Measurements from ENCODE around the gene DNMT3L. TPM values are rescaled to one million over a fixed set of nuclear protein-coding genes. Genes with fewer than 3 reads are reported as not detected.
"Not testable (repeated sequence)": the region's sequence is repeated elsewhere in the genome, so short reads cannot be mapped to it uniquely, and the experiment has no call there.

DNMT3L gene
- total RNA-seq, 1 donor from 2014 or later: not detected

DNA sequence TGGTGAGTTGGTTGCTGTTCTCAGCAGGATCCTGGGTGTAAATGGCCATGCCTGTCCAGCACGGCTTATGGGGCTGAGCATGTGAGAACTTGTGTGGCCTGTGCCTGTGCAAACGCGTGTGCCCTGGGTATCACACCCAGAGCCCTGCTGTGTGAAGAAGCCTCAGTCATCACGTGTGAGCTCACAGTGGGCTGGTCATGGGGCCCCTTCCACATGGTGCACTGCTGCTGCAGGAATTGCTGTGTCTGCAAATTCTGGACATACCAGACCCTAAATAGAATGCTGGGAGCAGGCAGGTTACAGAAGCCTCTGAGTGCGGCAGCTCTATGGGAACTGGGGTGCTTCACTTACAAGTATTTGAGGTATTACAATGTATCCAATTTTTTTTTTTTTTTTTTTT, 38.4 kb downstream of the DNMT3L start:
- H3K79me2 ChIP-seq (ENCODE audit: insufficient read depth, low read length); H3K9me3 Mint-ChIP-seq (ENCODE audit: unreplicated experiment); H3K27ac ChIP-seq (ENCODE audit: low read depth, low read length); H2AFZ ChIP-seq (ENCODE audit: low read depth, low read length); H3K4me1 ChIP-seq (ENCODE audit: insufficient read depth, low read length); H3K27ac Mint-ChIP-seq (ENCODE audit: unreplicated experiment); H3K4me2 ChIP-seq (ENCODE audit: low read length); H3K9me3 ChIP-seq (ENCODE audit: insufficient read depth, low read depth, low read length); H3K36me3 Mint-ChIP-seq (ENCODE audit: low read depth, unreplicated experiment); FAIRE-seq; H4K20me1 ChIP-seq (ENCODE audit: insufficient read depth, low read length); H3K4me3 ChIP-seq (ENCODE audit: insufficient read depth, low read depth, low read length); H3K4me3 Mint-ChIP-seq (ENCODE audit: unreplicated experiment); H3K4me1 Mint-ChIP-seq (ENCODE audit: low read depth, unreplicated experiment); DNase-seq (ENCODE audit: low read depth); H3K9ac ChIP-seq (ENCODE audit: low read length); H3K27me3 ChIP-seq (ENCODE audit: insufficient read depth, low read length); H3K27me3 Mint-ChIP-seq (ENCODE audit: low read depth, unreplicated experiment); H3K36me3 ChIP-seq (ENCODE audit: insufficient read depth, low read length): not testable (repeated sequence)

GRCh38 chr21:44220674-44221073, 41.0 kb downstream of the DNMT3L start:
- not testable (repeated sequence) for H4K20me1 ChIP-seq (ENCODE audit: insufficient read depth, low read length); H2AFZ ChIP-seq (ENCODE audit: low read depth, low read length); H3K36me3 Mint-ChIP-seq (ENCODE audit: low read depth, unreplicated experiment); H3K9me3 ChIP-seq (ENCODE audit: insufficient read depth, low read depth, low read length); H3K27me3 Mint-ChIP-seq (ENCODE audit: low read depth, unreplicated experiment); H3K4me3 Mint-ChIP-seq (ENCODE audit: unreplicated experiment); H3K9ac ChIP-seq (ENCODE audit: low read length); H3K4me1 Mint-ChIP-seq (ENCODE audit: low read depth, unreplicated experiment); H3K4me2 ChIP-seq (ENCODE audit: low read length); H3K27ac ChIP-seq (ENCODE audit: low read depth, low read length); DNase-seq (ENCODE audit: low read depth); H3K9me3 Mint-ChIP-seq (ENCODE audit: unreplicated experiment); H3K4me1 ChIP-seq (ENCODE audit: insufficient read depth, low read length); H3K27me3 ChIP-seq (ENCODE audit: insufficient read depth, low read length); H3K36me3 ChIP-seq (ENCODE audit: insufficient read depth, low read length); H3K4me3 ChIP-seq (ENCODE audit: insufficient read depth, low read depth, low read length); H3K79me2 ChIP-seq (ENCODE audit: insufficient read depth, low read length); FAIRE-seq; H3K27ac Mint-ChIP-seq (ENCODE audit: unreplicated experiment)

DNA sequence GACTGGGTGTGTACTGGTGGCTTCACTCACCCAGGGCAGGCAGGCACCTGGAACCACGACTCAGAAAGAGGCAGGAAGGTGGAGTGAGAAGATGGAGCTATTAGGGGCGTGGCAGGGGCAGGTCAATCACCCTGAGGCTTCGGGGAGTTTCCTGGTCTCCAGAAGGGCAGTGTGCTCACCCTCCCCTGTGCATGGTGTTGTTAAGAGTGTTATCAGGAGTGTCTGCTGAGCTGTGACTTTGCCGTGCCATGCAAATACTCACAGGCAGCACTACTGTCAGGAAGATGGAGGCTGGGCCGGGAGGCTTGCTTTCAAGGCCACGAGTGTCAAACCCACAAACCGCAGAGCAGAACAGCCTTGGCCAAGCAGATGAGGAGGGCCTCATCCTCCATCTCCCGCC, 43.2 kb downstream of the DNMT3L start:
- not testable (repeated sequence) for H3K27me3 ChIP-seq (ENCODE audit: insufficient read depth, low read length); H3K79me2 ChIP-seq (ENCODE audit: insufficient read depth, low read length); H3K9ac ChIP-seq (ENCODE audit: low read length); H3K9me3 ChIP-seq (ENCODE audit: insufficient read depth, low read depth, low read length); H3K4me1 ChIP-seq (ENCODE audit: insufficient read depth, low read length); H3K9me3 Mint-ChIP-seq (ENCODE audit: unreplicated experiment); H3K36me3 Mint-ChIP-seq (ENCODE audit: low read depth, unreplicated experiment); H3K27ac ChIP-seq (ENCODE audit: low read depth, low read length); H3K4me1 Mint-ChIP-seq (ENCODE audit: low read depth, unreplicated experiment); H4K20me1 ChIP-seq (ENCODE audit: insufficient read depth, low read length); H3K27ac Mint-ChIP-seq (ENCODE audit: unreplicated experiment); H3K36me3 ChIP-seq (ENCODE audit: insufficient read depth, low read length); H3K27me3 Mint-ChIP-seq (ENCODE audit: low read depth, unreplicated experiment); FAIRE-seq; H3K4me2 ChIP-seq (ENCODE audit: low read length); H3K4me3 Mint-ChIP-seq (ENCODE audit: unreplicated experiment); H2AFZ ChIP-seq (ENCODE audit: low read depth, low read length); H3K4me3 ChIP-seq (ENCODE audit: insufficient read depth, low read depth, low read length); DNase-seq (ENCODE audit: low read depth)

DNA sequence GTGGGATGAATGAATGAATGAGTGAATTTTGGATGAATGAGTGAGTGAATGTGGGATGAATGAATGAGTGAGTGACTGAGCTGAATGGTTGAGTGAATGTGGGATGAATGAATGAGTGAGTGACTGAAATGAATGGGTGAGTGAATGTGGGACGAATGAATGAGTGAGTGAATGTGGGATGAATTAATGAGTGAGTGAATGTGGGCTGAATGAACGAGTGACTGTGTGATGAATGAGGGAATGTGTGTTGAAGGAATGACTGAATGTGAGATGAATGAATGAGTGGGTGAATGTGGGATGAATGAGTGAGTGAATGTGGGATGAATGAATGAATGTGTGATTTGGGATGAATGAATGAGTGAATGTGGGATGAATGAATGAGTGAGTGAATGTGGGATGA, 49.7 kb downstream of the DNMT3L start:
- not testable (repeated sequence) for H3K4me1 Mint-ChIP-seq (ENCODE audit: low read depth, unreplicated experiment); H3K4me3 Mint-ChIP-seq (ENCODE audit: unreplicated experiment); FAIRE-seq; H2AFZ ChIP-seq (ENCODE audit: low read depth, low read length); H3K36me3 Mint-ChIP-seq (ENCODE audit: low read depth, unreplicated experiment); H3K79me2 ChIP-seq (ENCODE audit: insufficient read depth, low read length); H3K27ac ChIP-seq (ENCODE audit: low read depth, low read length); H3K9me3 ChIP-seq (ENCODE audit: insufficient read depth, low read depth, low read length); H3K27me3 Mint-ChIP-seq (ENCODE audit: low read depth, unreplicated experiment); H3K9ac ChIP-seq (ENCODE audit: low read length); H3K27ac Mint-ChIP-seq (ENCODE audit: unreplicated experiment); H3K4me1 ChIP-seq (ENCODE audit: insufficient read depth, low read length); H3K9me3 Mint-ChIP-seq (ENCODE audit: unreplicated experiment); H3K27me3 ChIP-seq (ENCODE audit: insufficient read depth, low read length); H3K4me3 ChIP-seq (ENCODE audit: insufficient read depth, low read depth, low read length); H3K36me3 ChIP-seq (ENCODE audit: insufficient read depth, low read length); H3K4me2 ChIP-seq (ENCODE audit: low read length); H4K20me1 ChIP-seq (ENCODE audit: insufficient read depth, low read length); DNase-seq (ENCODE audit: low read depth)

DNA sequence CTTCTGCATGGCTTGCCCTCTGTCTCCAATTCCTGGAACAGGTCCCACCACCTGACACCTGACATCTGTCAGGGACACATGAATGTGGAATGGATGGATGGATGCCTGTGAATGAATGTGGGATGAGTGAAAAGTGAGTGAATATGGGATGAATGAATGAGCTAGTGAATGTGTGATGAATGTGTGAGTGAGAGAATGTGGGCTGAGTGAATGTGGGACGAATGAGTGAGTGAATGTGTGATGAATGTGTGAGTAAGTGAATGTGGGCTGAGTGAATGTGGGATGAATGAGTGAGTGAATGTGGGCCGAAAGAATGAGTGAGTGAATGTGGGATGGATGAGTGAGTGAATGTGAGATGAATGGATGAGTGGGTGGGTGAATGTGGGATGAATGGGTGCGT, 50.1 kb downstream of the DNMT3L start:
- not testable (repeated sequence) for H3K27me3 Mint-ChIP-seq (ENCODE audit: low read depth, unreplicated experiment); H3K4me3 Mint-ChIP-seq (ENCODE audit: unreplicated experiment)

DNA sequence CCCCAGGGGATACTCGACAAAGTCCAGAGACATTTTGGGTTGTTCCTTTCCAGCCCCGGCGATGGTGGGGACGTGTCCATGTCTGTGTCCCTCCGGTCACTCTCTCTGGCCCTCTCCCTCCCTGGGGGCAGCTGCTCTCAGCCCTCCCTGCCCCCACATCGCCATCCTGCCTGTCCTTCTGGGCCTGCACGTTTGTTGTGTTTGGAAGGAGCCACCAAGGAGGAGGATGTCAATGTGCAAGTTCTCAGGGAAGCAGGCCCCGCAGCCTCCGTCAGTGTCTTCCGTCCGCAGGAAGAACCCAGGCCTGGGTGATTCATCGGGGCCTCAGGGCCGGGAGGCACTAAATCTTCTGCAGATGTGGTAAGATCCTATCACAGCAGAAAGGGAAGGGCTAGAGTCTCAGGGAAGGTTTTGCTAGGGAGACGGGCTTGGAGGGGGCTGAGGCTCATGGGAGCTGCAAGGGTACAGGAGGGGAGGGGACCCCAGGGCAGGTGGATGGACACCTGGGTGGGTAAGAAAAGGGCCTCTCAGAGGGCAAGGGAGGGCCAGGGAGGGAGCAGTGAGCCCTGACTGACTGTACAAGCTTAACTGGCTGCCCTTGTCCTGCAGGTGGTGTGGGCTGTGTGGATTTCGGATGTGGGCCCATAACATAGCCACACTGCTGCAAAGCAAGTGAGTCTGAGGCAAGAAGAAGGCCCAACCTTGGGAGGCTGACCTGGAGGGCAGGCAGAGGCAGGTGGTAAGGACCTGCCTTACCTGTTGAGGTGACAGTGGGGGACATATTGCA, 53.6 kb downstream of the DNMT3L start:
- H3K9me3 Mint-ChIP-seq (ENCODE audit: unreplicated experiment); H3K4me3 ChIP-seq (ENCODE audit: insufficient read depth, low read depth, low read length); H3K27me3 ChIP-seq (ENCODE audit: insufficient read depth, low read length); H3K9ac ChIP-seq (ENCODE audit: low read length); H3K36me3 ChIP-seq (ENCODE audit: insufficient read depth, low read length); DNase-seq (ENCODE audit: low read depth); FAIRE-seq; H3K9me3 ChIP-seq (ENCODE audit: insufficient read depth, low read depth, low read length); H4K20me1 ChIP-seq (ENCODE audit: insufficient read depth, low read length); H3K4me3 Mint-ChIP-seq (ENCODE audit: unreplicated experiment); H3K79me2 ChIP-seq (ENCODE audit: insufficient read depth, low read length); H3K27me3 Mint-ChIP-seq (ENCODE audit: low read depth, unreplicated experiment); H3K4me1 Mint-ChIP-seq (ENCODE audit: low read depth, unreplicated experiment); H3K4me1 ChIP-seq (ENCODE audit: insufficient read depth, low read length); H3K27ac ChIP-seq (ENCODE audit: low read depth, low read length); H3K27ac Mint-ChIP-seq (ENCODE audit: unreplicated experiment); H3K36me3 Mint-ChIP-seq (ENCODE audit: low read depth, unreplicated experiment); H2AFZ ChIP-seq (ENCODE audit: low read depth, low read length); H3K4me2 ChIP-seq (ENCODE audit: low read length): not testable (repeated sequence)

More for the DNA sequence above, 50.1 kb downstream of the DNMT3L start:
- H2AFZ ChIP-seq (ENCODE audit: low read depth, low read length); H3K36me3 Mint-ChIP-seq (ENCODE audit: low read depth, unreplicated experiment); FAIRE-seq; H3K9me3 ChIP-seq (ENCODE audit: insufficient read depth, low read depth, low read length); H3K9ac ChIP-seq (ENCODE audit: low read length); H3K79me2 ChIP-seq (ENCODE audit: insufficient read depth, low read length); H3K4me1 Mint-ChIP-seq (ENCODE audit: low read depth, unreplicated experiment); H3K4me3 ChIP-seq (ENCODE audit: insufficient read depth, low read depth, low read length); H3K27ac Mint-ChIP-seq (ENCODE audit: unreplicated experiment); H3K36me3 ChIP-seq (ENCODE audit: insufficient read depth, low read length); H3K27me3 ChIP-seq (ENCODE audit: insufficient read depth, low read length); DNase-seq (ENCODE audit: low read depth); H3K4me1 ChIP-seq (ENCODE audit: insufficient read depth, low read length); H4K20me1 ChIP-seq (ENCODE audit: insufficient read depth, low read length); H3K27ac ChIP-seq (ENCODE audit: low read depth, low read length); H3K9me3 Mint-ChIP-seq (ENCODE audit: unreplicated experiment); H3K4me2 ChIP-seq (ENCODE audit: low read length): not testable (repeated sequence)

Data from astrocyte (in vitro differentiated cells and primary cell).